ENCODE results near the gene ANXA11. TPM values are rescaled to one million over a fixed set of nuclear protein-coding genes. Genes with fewer than 3 reads are reported as not detected.

Gene ANXA11
- total RNA-seq, 1 experiment from 2014 or later = 67.3 TPM

DNA sequence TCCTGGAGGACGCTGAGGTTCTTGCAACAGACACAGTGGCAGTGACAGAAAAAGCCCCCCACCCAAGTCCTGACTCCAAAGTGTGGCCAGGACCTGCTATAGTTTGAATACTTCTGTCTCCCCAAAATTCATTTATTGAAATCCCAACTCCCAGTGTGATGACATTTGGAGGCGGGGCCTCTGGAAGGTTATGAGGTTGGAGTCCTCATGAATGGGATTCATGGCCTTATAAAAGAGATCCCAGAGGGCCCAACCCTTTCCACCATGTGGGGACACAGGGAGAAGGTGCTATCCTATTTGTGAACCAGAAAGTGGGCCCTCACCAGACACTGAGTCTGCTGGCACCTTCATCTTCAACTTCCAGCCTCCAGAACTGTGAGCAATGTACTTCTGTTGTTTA, 18.3 kb downstream of the ANXA11 start:
- Histone ChIP-seq H3K27me3 (ENCODE audit: control insufficient read depth, insufficient read depth, low read length) (no peaks in the 10 kb centered on the region), H3K4me3 (ENCODE audit: insufficient read depth, low read depth, low read length) (no peak overlapping the region), H3K36me3 (replicated peaks; ENCODE audit: control insufficient read depth, insufficient read depth, low read length) (no peaks in the 10 kb centered on the region)
- no peak for DNase-seq

DNA sequence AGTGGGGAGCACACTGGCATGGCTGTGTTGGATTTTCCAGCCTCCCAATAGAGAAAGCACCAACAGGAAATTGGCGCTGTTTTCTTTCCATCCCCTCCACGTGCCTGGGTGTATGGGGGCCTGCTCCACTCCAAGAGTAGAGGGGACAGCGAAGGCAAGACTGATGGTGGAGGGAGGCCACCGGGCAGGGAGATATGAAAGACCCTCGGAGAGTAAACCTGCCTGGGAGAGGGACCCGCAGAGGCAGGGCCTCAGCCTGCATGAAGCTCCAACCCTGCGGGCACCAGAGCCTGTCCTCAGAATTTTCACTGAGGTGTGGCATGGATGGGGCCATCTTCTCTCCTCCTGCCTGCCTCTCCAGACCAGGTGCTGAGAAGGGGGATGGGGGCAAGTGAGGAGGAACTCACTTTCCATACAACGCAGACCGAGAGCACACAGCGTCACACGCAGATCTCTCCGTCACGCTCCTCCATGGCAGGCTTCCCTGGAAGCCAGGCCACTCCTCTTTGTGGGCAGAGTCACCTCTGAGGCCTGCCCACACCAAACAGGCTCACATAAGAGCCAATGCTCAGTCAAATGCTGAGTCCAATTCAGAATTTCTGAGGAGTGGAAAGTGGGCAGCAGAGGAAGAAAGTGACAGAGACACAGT, 18.8 kb downstream of the ANXA11 start:
- Histone ChIP-seq H3K4me3 (ENCODE audit: insufficient read depth, low read depth, low read length) (no peak overlapping the region), H3K36me3 (replicated peaks; ENCODE audit: control insufficient read depth, insufficient read depth, low read length) (no peaks in the 10 kb centered on the region), H3K27me3 (ENCODE audit: control insufficient read depth, insufficient read depth, low read length) (no peaks in the 10 kb centered on the region)
- no peak for DNase-seq

DNA sequence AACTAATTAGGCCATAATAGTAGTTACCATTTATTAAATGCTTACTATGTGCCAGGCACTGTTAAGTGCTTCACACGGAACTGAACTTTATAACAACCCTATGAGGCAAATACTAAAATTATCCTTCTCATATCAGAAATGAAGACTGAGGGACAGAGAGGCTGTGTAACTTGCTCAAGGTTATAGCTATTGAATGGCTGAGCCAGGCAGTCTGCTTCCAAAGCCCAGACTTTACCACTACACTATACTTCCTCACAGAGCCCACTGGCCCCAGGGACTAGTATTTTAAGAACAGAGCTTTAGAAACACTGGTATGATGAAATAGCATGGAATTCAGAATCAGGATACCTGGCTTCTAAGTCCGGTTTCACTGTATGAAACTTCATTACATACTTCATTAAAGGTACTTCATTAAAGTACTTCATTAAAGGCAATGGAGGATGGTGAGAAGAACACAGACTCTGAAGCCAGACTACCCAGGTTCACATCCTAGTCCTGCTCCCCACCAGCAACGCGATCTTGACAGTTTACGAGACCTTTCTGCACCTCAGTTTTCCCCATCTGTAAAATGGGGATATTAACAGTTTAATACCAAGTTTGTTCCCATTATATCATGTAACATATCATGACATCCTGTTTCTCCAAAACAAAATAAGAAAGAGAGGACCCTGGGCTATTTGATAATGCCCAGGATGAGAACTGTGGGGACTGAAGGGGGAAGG, 19.6 kb downstream of the ANXA11 start:
- DNase-seq = no peak
- H3K4me3 ChIP-seq (ENCODE audit: insufficient read depth, low read depth, low read length) = no peak overlapping the region
- H3K27me3 ChIP-seq (ENCODE audit: control insufficient read depth, insufficient read depth, low read length) = no peaks in the 10 kb centered on the region
- H3K36me3 ChIP-seq (replicated peaks; ENCODE audit: control insufficient read depth, insufficient read depth, low read length) = no peaks in the 10 kb centered on the region

DNA sequence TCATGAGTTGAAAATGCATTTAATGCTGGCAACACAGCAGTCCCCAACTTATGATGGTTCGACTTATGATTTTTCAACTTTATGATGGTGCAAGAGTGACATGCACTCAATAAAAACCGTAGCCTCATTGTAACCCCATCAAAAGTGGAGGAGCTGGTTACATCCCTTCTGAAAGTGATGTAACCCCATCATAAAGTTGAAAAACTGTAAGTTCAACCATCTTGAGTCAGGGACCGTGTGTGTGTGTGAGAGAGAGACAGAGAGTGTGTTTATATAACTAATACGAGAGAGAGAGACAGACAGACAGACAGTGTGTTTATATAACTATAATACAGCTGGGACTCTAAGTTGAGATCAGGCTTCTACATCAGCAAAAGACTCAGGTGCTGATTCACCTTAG, 21.0 kb downstream of the ANXA11 start:
- no peak for DNase-seq
- Histone ChIP-seq H3K27me3 (ENCODE audit: control insufficient read depth, insufficient read depth, low read length) (no peaks in the 10 kb centered on the region), H3K4me3 (ENCODE audit: insufficient read depth, low read depth, low read length) (no peak overlapping the region), H3K36me3 (replicated peaks; ENCODE audit: control insufficient read depth, insufficient read depth, low read length) (no peaks in the 10 kb centered on the region)

DNA sequence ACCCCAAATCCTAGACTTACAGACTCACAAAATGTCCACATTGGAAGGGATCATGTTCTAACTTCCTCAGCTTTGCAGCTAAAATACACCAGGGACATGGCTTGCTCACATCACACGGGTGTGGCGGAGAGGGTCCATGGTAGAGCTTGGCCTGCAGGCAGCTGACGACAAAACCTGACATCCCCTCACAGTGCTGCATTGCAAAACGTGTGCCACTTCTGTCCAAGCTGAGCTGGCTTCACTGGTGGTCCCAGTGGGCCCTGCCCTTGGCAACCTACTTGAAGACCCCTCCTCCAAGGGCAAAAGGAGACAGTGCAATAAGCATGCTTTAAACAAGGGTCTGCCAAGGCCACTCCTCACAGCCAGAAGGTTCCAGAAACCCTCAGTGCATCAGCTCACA, 21.9 kb downstream of the ANXA11 start:
- Histone ChIP-seq H3K4me3 (ENCODE audit: insufficient read depth, low read depth, low read length) (no peak overlapping the region), H3K36me3 (replicated peaks; ENCODE audit: control insufficient read depth, insufficient read depth, low read length) (no peaks in the 10 kb centered on the region), H3K27me3 (ENCODE audit: control insufficient read depth, insufficient read depth, low read length) (no peaks in the 10 kb centered on the region)
- DNase-seq = no peak

DNA sequence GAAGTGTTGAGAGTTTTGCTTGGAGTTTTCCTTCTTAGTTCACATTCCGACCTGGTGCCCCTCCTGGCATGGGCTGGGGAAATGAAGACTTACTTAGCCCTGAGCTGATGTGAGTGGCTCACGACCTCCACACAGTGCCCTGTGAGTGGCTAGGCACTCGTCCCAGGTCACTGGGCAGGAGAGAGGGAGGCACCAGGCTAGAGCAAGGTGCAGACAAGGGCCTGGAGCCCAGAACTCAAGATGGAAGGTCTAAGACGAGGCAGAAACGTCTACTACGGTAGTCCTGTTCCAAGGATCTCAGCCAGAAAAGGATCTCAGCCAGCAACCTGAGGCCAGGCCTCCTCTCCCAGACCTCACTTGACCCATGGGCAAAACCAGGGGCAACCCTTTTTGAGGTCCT, 22.4 kb downstream of the ANXA11 start:
- no peaks in the 10 kb centered on the region for H3K27me3 ChIP-seq (ENCODE audit: control insufficient read depth, insufficient read depth, low read length)
- no peak for DNase-seq
- H3K36me3 ChIP-seq (replicated peaks; ENCODE audit: control insufficient read depth, insufficient read depth, low read length) = no peaks in the 10 kb centered on the region
- H3K4me3 ChIP-seq (ENCODE audit: insufficient read depth, low read depth, low read length) = no peak overlapping the region

DNA sequence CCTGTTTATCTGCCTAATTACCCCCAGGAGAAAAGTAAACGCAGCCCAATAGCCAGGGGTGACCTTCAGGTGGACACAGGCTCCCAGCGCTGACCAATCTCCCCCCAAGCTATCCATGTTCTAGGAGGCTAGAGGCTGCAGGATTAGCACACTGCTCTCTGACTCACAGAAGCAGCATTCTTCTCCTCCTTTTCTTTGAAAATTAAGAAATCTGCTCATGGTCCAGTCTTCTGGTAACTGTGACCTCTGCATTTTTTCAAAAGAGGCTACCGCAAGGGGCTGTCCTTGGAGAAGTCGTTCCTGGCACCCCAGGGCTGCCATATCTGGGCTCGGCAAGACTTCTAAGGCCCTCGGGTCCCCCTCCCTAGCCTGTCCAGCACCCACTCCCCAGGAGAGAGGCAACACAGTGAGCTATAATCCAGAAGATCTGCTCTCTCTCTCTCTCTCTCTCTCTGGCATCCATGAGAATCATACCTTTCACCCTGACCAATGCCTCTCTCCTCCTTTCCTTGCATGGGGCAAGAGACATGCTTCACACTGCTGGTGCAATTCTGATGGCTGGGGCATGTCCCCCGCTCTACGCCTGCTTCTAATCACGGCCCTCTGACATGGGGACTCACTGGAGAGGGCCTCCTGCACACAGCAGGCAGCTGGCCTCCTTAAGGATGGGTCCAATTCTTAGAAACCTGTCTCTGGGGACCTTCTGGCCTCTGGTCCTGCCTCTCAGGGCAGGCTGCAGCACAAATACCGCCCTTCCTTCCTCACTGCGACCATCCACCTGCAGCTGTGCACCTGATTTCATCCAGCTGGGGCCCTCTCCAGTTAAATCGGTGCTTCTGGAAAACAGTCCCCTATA, 27.3 kb downstream of the ANXA11 start:
- DNase-seq = no peak
- H3K4me3 ChIP-seq (ENCODE audit: insufficient read depth, low read depth, low read length) = no peak overlapping the region
- H3K36me3 ChIP-seq (replicated peaks; ENCODE audit: control insufficient read depth, insufficient read depth, low read length) = no peaks in the 10 kb centered on the region
- H3K27me3 ChIP-seq (ENCODE audit: control insufficient read depth, insufficient read depth, low read length) = no peaks in the 10 kb centered on the region

DNA sequence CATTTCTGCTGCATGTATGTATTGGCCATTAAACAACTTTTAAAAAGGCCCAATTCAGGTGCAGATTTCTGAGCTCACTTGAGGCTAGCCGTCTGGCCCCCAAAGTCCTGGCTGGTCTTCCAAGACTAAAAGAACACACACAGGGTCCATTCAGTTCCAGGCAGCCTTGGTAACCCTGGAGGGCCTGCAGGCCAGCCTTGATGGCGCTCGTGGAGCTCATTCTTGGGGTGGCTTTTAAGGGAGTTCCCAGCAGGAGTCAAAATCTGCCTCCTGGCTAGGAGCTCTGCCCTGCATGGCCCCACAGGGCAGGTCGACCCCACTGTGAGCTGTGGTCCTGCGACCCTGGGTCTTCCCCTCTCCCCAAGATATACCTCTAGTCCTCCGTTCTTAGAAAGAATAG, 28.8 kb downstream of the ANXA11 start:
- no peaks in the 10 kb centered on the region for H3K36me3 ChIP-seq (replicated peaks; ENCODE audit: control insufficient read depth, insufficient read depth, low read length)
- no peak for DNase-seq
- H3K27me3 ChIP-seq (ENCODE audit: control insufficient read depth, insufficient read depth, low read length) = no peaks in the 10 kb centered on the region
- no peak overlapping the region for H3K4me3 ChIP-seq (ENCODE audit: insufficient read depth, low read depth, low read length)

DNA sequence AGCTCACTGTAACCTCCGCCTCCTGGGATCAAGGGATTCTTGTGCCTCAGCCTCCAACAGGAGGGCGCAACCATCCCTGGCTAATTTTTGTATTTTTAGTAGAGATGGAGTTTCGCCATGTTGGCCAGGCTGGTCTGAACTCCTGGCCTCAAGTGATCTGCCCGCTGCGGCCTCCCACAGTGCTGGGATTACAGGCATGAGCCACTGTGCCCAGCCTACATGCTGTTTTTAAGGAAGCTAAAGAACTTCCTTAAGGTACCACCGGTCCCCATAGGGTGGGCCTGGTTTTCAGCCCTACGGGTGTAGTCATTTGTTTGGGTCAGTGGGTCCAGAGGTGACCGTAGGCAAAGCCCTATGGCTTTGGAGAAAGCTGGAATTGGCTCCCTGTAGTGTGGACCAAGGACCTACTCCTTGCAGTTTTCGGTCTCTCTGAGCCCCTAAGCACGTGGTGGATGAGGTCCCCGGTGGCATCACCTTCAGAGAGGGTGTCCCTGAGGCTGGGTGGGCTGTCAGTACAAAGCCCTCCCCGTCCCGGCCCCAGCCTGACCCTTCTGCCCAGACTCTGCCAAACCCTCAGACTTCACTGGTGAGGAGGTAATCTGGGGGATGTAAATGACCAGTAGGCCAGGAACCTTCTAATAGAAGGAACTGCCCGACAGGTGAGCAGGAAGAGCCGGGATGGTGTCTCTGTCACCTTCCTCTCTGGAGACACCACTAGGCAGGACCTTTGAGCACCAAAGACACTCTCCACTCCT, 30.5 kb downstream of the ANXA11 start:
- H3K36me3 ChIP-seq (replicated peaks; ENCODE audit: control insufficient read depth, insufficient read depth, low read length) = no peaks in the 10 kb centered on the region
- H3K4me3 ChIP-seq (ENCODE audit: insufficient read depth, low read depth, low read length) = no peak overlapping the region
- DNase-seq = no peak
- no peaks in the 10 kb centered on the region for H3K27me3 ChIP-seq (ENCODE audit: control insufficient read depth, insufficient read depth, low read length)

DNA sequence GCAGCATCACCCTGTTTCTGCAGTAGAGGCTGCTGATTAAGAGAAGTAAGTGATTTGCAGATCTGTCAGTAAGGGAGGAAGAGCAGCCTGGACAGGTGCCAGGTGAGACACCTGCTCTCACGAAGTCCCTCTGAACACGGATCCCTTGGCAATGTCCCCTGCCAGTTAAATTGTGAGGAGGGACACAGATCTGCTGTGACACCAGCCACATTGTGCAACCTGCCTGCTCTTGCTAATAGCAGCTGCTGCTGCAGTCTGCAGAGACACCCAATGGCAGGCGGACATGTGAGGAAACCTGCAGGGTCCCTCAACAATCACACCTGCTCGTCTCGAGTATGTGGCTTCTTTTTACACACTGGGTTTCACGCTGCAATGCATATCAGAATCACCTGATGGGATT, 31.9 kb downstream of the ANXA11 start:
- Histone ChIP-seq H3K36me3 (replicated peaks; ENCODE audit: control insufficient read depth, insufficient read depth, low read length) (no peaks in the 10 kb centered on the region), H3K27me3 (ENCODE audit: control insufficient read depth, insufficient read depth, low read length) (no peaks in the 10 kb centered on the region), H3K4me3 (ENCODE audit: insufficient read depth, low read depth, low read length) (no peak overlapping the region)
- DNase-seq = no peak

DNA sequence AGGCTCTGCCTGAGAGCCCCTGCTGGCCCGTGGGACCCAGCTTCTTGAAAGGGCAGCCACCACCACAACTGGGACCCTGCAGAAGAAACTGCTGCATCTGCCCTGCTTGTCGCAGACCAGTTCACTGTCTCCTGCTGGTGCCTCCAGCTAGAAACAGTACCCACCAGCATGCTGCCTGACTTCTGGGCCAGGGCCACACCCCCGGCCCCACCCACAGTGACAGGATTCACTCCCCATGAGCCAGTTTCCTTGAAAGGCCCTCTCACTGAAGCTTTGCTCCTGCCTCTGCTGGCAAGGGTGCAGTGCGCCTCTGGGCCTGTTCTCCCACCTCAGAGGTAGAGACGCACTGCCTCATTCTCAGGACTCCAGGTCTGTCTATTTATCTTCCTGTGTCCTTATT, 32.4 kb downstream of the ANXA11 start:
- Histone ChIP-seq H3K4me3 (ENCODE audit: insufficient read depth, low read depth, low read length) (no peak overlapping the region), H3K36me3 (replicated peaks; ENCODE audit: control insufficient read depth, insufficient read depth, low read length) (no peaks in the 10 kb centered on the region), H3K27me3 (ENCODE audit: control insufficient read depth, insufficient read depth, low read length) (no peaks in the 10 kb centered on the region)
- DNase-seq = peak; percentile 64

DNA sequence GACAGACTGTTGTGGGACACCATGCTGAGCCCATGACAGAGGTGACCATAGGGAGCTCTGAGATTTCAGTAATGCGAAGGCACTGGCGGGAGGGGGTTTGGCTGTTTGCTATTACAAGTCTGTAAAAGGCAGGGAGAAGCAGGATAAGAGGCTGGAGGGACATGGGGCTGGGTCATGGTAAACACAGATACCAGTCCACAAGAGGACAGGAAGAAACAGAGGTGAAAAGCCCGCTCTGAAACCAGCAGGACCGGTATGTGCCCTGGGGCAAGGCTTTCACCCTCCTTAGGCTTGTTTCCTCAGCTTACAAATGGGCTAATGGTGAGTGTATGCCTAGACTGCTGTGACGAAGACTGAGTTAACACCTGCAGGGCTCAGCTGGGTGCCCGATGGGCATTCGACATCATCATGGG, 34.1 kb downstream of the ANXA11 start:
- no peak overlapping the region for H3K4me3 ChIP-seq (ENCODE audit: insufficient read depth, low read depth, low read length)
- peak; percentile 64 for DNase-seq
- no peaks in the 10 kb centered on the region for H3K27me3 ChIP-seq (ENCODE audit: control insufficient read depth, insufficient read depth, low read length)
- H3K36me3 ChIP-seq (replicated peaks; ENCODE audit: control insufficient read depth, insufficient read depth, low read length) = no peaks in the 10 kb centered on the region

DNA sequence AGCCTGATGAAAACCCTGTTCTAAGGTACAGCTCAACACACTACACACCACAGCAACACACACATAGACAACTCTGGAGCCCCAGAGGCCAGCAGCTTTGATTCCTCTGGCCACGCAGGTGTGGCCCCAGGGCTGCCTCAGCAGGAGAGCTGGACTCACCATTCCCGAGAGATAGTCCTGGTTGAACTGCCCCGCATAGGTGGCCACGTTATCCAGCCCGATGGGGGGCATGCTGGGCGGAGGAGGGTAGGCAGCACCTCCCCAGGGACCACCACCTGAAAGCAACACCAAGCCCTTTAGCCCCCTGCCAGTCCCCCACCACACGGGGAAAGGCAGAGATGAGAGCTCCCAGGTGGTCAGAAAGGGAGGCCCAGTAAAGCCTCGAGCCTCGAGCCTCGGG, 34.7 kb downstream of the ANXA11 start:
- no peaks in the 10 kb centered on the region for H3K27me3 ChIP-seq (ENCODE audit: control insufficient read depth, insufficient read depth, low read length)
- DNase-seq = no peak
- no peaks in the 10 kb centered on the region for H3K36me3 ChIP-seq (replicated peaks; ENCODE audit: control insufficient read depth, insufficient read depth, low read length)
- no peak overlapping the region for H3K4me3 ChIP-seq (ENCODE audit: insufficient read depth, low read depth, low read length)

DNA sequence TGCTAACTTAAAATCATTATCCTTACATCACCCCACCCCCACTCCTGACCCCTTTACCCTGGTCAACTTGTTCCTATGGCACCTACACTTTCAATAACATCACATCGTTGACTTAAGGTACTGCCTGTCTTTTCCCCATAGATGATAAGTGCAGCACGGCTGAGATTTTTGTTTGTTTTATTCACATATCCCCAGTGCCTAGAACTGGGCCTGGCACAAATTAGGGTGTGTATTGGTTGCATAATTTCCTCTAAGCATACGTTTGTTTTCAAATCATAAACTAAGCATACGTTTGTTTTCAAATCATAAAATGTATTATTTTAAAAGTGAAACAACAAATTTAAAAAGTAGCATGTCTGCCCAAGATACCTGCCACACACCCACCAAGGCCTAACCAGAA, 35.3 kb downstream of the ANXA11 start:
- Histone ChIP-seq H3K4me3 (ENCODE audit: insufficient read depth, low read depth, low read length) (no peak overlapping the region), H3K27me3 (ENCODE audit: control insufficient read depth, insufficient read depth, low read length) (no peaks in the 10 kb centered on the region), H3K36me3 (replicated peaks; ENCODE audit: control insufficient read depth, insufficient read depth, low read length) (no peaks in the 10 kb centered on the region)
- no peak for DNase-seq
